SJSA1 (cell line): ENCODE data around the gene RHBDL3. TPM values are rescaled to one million over a fixed set of nuclear protein-coding genes. Genes with fewer than 3 reads are reported as not detected.

ENCODE experiments used
- DNase-seq, 2 experiments: peaks; one replicate each; pipeline ENCODE4 v3.0.0-alpha.2; 2015 to 2020; ENCODE audit warnings: low spot score in 2 of 2, low read depth in 1 of 2
- H3K27ac ChIP-seq: fragments of 250-450 bp; sonication (Bioruptor Pico); 2 replicates; pipeline ENCODE4 v1.5.1; 2020; ENCODE audit warnings: mild to moderate bottlenecking, moderate library complexity
- H3K27me3 ChIP-seq: fragments of 250-450 bp; sonication (Bioruptor Pico); replicated peaks from 2 replicates; pipeline ENCODE4 v1.5.1; 2020; ENCODE audit warnings: mild to moderate bottlenecking, moderate library complexity
- H3K36me3 ChIP-seq: fragments of 250-450 bp; sonication (Bioruptor Pico); 2 replicates; pipeline ENCODE4 v1.5.1; 2020; ENCODE audit warnings: mild to moderate bottlenecking
- H3K4me1 ChIP-seq: fragments of 250-450 bp; sonication (Bioruptor Pico); replicated peaks from 2 replicates; pipeline ENCODE4 v1.6.1; 2021; ENCODE audit warnings: mild to moderate bottlenecking
- H3K4me3 ChIP-seq: fragments of 250-450 bp; sonication (Bioruptor Pico); 2 replicates; pipeline ENCODE4 v1.5.1; 2020; ENCODE audit warnings: mild to moderate bottlenecking
- H3K9me3 ChIP-seq: fragments of 250-450 bp; sonication (Bioruptor Pico); replicated peaks from 2 replicates; pipeline ENCODE4 v1.5.1; 2020; ENCODE audit warnings: mild to moderate bottlenecking
- total RNA-seq: library from RNA; depleted of rRNA; stranded (reverse); fragments of >200 nt; shearing (Covaris generic); gene quantifications from 2 replicates; pipeline ENCODE4 v1.2.3, GENCODE V29; 2014

Gene RHBDL3
- total RNA-seq, 1 experiment from 2014 or later: 1.2 TPM

GRCh38 chr17:32274101-32274500, 8.5 kb downstream of the RHBDL3 start:
- H3K27me3 ChIP-seq: no peaks in the 10 kb centered on the region; the same call in 1 of the 2 replicates
- no peaks in the 10 kb centered on the region for H3K36me3 ChIP-seq
- DNase-seq: no peak
- H3K27ac ChIP-seq: no peak overlapping the region
- no peaks in the 10 kb centered on the region for H3K9me3 ChIP-seq
- H3K4me1 ChIP-seq: peaks cover 10% of the 10 kb centered on the region
- no peak overlapping the region for H3K4me3 ChIP-seq

- Histone ChIP-seq H3K4me3 (no peak overlapping the region), H3K27ac (no peak overlapping the region)
- DNase-seq: no peak
These were observed 9.0 kb downstream of the RHBDL3 start for GRCh38 chr17:32274643-32275042.

GRCh38 chr17:32275060-32276042, 9.7 kb downstream of the RHBDL3 start:
- Histone ChIP-seq H3K27ac (no peak overlapping the region), H3K27me3 (no peaks in the 10 kb centered on the region), H3K9me3 (no peaks in the 10 kb centered on the region), H3K4me3 (no peak overlapping the region), H3K36me3 (no peaks in the 10 kb centered on the region), H3K4me1 (peaks cover 10% of the 10 kb centered on the region)
- DNase-seq: peak; percentile 63 to 95

More at GRCh38 chr17:32274643-32275042, 9.0 kb downstream of the RHBDL3 start:
- no peaks in the 10 kb centered on the region for H3K36me3 ChIP-seq
- no peaks in the 10 kb centered on the region for H3K9me3 ChIP-seq
- H3K27me3 ChIP-seq: no peaks in the 10 kb centered on the region; the same call in 1 of the 2 replicates
- peaks cover 10% of the 10 kb centered on the region for H3K4me1 ChIP-seq

- H3K36me3 ChIP-seq: no peaks in the 10 kb centered on the region
- no peak overlapping the region for H3K27ac ChIP-seq
- H3K4me1 ChIP-seq: peaks cover 10% of the 10 kb centered on the region
- no peaks in the 10 kb centered on the region for H3K27me3 ChIP-seq
- H3K9me3 ChIP-seq: no peaks in the 10 kb centered on the region
- H3K4me3 ChIP-seq: no peak overlapping the region
- DNase-seq: no peak
These were observed 10.6 kb downstream of the RHBDL3 start for GRCh38 chr17:32276171-32276601.

GRCh38 chr17:32277284-32277683, 11.7 kb downstream of the RHBDL3 start:
- Histone ChIP-seq H3K36me3 (no peaks in the 10 kb centered on the region), H3K4me3 (no peak overlapping the region), H3K4me1 (peaks cover 10% of the 10 kb centered on the region), H3K27ac (no peak overlapping the region), H3K27me3 (no peaks in the 10 kb centered on the region), H3K9me3 (no peaks in the 10 kb centered on the region)
- DNase-seq: no peak

GRCh38 chr17:32278815-32279214, 13.2 kb downstream of the RHBDL3 start:
- no peak for DNase-seq
- no peak overlapping the region for H3K4me3 ChIP-seq
- peaks cover 10% of the 10 kb centered on the region for H3K4me1 ChIP-seq
- H3K27ac ChIP-seq: no peak overlapping the region
- H3K9me3 ChIP-seq: no peaks in the 10 kb centered on the region
- H3K36me3 ChIP-seq: no peaks in the 10 kb centered on the region
- H3K27me3 ChIP-seq: no peaks in the 10 kb centered on the region

GRCh38 chr17:32279891-32280716, 14.5 kb downstream of the RHBDL3 start:
- no peaks in the 10 kb centered on the region for H3K27me3 ChIP-seq
- DNase-seq: no peak
- H3K4me1 ChIP-seq: peaks cover 5% of the 10 kb centered on the region
- no peaks in the 10 kb centered on the region for H3K9me3 ChIP-seq
- H3K36me3 ChIP-seq: no peaks in the 10 kb centered on the region
- H3K27ac ChIP-seq: no peak overlapping the region
- H3K4me3 ChIP-seq: no peak overlapping the region

- H3K27me3 ChIP-seq: no peaks in the 10 kb centered on the region
- no peak for DNase-seq
- no peak overlapping the region for H3K4me3 ChIP-seq
- no peaks in the 10 kb centered on the region for H3K36me3 ChIP-seq
- no peaks in the 10 kb centered on the region for H3K4me1 ChIP-seq
- H3K9me3 ChIP-seq: no peaks in the 10 kb centered on the region
- no peak overlapping the region for H3K27ac ChIP-seq
These were observed 15.4 kb downstream of the RHBDL3 start for GRCh38 chr17:32281011-32281451.

- H3K9me3 ChIP-seq: no peaks in the 10 kb centered on the region
- no peaks in the 10 kb centered on the region for H3K4me1 ChIP-seq
- H3K27me3 ChIP-seq: no peaks in the 10 kb centered on the region
- no peak overlapping the region for H3K27ac ChIP-seq
- no peak for DNase-seq
- no peaks in the 10 kb centered on the region for H3K36me3 ChIP-seq
- H3K4me3 ChIP-seq: no peak overlapping the region
These were observed 18.1 kb downstream of the RHBDL3 start for GRCh38 chr17:32283745-32284201.

GRCh38 chr17:32285306-32285705, 19.7 kb downstream of the RHBDL3 start:
- Histone ChIP-seq H3K9me3 (no peaks in the 10 kb centered on the region), H3K4me3 (no peak overlapping the region), H3K36me3 (no peaks in the 10 kb centered on the region), H3K27ac (no peak overlapping the region), H3K4me1 (no peaks in the 10 kb centered on the region), H3K27me3 (no peaks in the 10 kb centered on the region)
- no peak for DNase-seq

GRCh38 chr17:32285746-32286517, 20.3 kb downstream of the RHBDL3 start:
- Histone ChIP-seq H3K4me1 (no peaks in the 10 kb centered on the region), H3K9me3 (no peaks in the 10 kb centered on the region), H3K27ac (no peak overlapping the region), H3K4me3 (no peak overlapping the region), H3K27me3 (no peaks in the 10 kb centered on the region), H3K36me3 (no peaks in the 10 kb centered on the region)
- DNase-seq: no peak

- DNase-seq: no peak
- Histone ChIP-seq H3K4me1 (no peaks in the 10 kb centered on the region), H3K27me3 (no peaks in the 10 kb centered on the region)
These were observed 20.9 kb downstream of the RHBDL3 start for GRCh38 chr17:32286518-32286900.

GRCh38 chr17:32287804-32288511, 22.3 kb downstream of the RHBDL3 start:
- Histone ChIP-seq H3K9me3 (no peaks in the 10 kb centered on the region), H3K36me3 (no peaks in the 10 kb centered on the region), H3K4me1 (no peaks in the 10 kb centered on the region), H3K4me3 (no peak overlapping the region), H3K27me3 (no peaks in the 10 kb centered on the region), H3K27ac (no peak overlapping the region)
- no peak for DNase-seq

More at GRCh38 chr17:32286518-32286900, 20.9 kb downstream of the RHBDL3 start:
- no peak overlapping the region for H3K4me3 ChIP-seq
- H3K9me3 ChIP-seq: no peaks in the 10 kb centered on the region
- H3K36me3 ChIP-seq: no peaks in the 10 kb centered on the region
- no peak overlapping the region for H3K27ac ChIP-seq
